ENCODE data around the gene MTMR10. TPM values are rescaled to one million over a fixed set of nuclear protein-coding genes. Genes with fewer than 3 reads are reported as not detected.

MTMR10 gene
- 19.9 and 57.3 TPM in 2 replicates for total RNA-seq

GRCh38 chr15:30991255-30992235 is at the start of gene MTMR10:
Gene MTMR10, minus strand, starts transcription at chr15:30991628. Its CDS starts 122 bp downstream, at chr15:30991506.

GRCh38 chr15:30903497-30904187 is 87.8 kb downstream of the MTMR10 start, which contains the start of gene FAN1:
Gene FAN1, plus strand, starts transcription at chr15:30903915. Its CDS starts 749 bp downstream, at chr15:30904664.

Other genes with a start within 250 kb of the MTMR10 start
- 7.3 and 10.2 TPM in 2 replicates for gene FAN1, start 87.7 kb downstream of the MTMR10 start, total RNA-seq
- gene TRPM1, start 110.1 kb upstream of the MTMR10 start, total RNA-seq: 0.11 TPM in 1 of 2 replicates, not detected in the other

All from dermis lymphatic vessel endothelial cell (primary cell).